GM13976 (cell line): Measurements from ENCODE around the gene EVI5L.
A peak's percentile ranks its signal among the peaks of the same experiment; 100 is the strongest.

Experiments used
- DNase-seq: peaks from one replicate; pipeline ENCODE4 v3.0.0; 2012; ENCODE audit warnings: low spot score
- CTCF ChIP-seq: IDR thresholded peaks from 2 replicates; pipeline ENCODE4 v1.5.1; 2012; ENCODE audit warnings: borderline replicate concordance, mild to moderate bottlenecking; ENCODE audit not compliant: insufficient read depth; ENCODE audit errors: extremely low read depth, missing control alignments, control extremely low read depth
- in situ Hi-C: fragments of 300-500 bp; cut with MboI; formaldehyde crosslinking; loops from one replicate; pipeline ENCODE4 v1.12.0; 2022; ENCODE audit warnings: low sequenced_read_pairs, mixed read lengths, inconsistent platforms; ENCODE audit not compliant: unreplicated experiment

The EVI5L gene

GRCh38 chr19:7852851-7853769, 23.1 kb downstream of the EVI5L start:
- peak; percentile 97 for DNase-seq
- in situ Hi-C loops: no loop called here
- TF ChIP-seq CTCF: peak; percentile 84

DNA sequence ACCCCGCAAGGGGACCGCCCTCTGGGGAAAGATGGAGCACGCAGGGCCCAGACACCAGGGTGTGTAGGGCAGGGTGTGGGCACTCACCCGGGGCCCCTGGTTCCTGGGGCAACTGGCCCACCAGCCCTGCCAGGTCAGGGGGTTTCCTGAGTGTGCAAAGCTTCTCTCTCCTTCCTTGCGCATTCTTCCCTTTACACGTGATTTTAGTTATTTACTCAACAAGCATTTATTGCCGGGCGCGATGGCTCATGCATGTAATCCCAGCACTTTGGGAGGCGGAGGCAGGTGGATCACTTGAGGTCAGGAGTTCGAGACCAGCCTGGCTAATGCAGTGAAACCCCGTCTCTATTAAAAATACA, 23.7 kb downstream of the EVI5L start:
- TF ChIP-seq CTCF: no peak
- in situ Hi-C loops: no loop called here
- DNase-seq: no peak

DNA sequence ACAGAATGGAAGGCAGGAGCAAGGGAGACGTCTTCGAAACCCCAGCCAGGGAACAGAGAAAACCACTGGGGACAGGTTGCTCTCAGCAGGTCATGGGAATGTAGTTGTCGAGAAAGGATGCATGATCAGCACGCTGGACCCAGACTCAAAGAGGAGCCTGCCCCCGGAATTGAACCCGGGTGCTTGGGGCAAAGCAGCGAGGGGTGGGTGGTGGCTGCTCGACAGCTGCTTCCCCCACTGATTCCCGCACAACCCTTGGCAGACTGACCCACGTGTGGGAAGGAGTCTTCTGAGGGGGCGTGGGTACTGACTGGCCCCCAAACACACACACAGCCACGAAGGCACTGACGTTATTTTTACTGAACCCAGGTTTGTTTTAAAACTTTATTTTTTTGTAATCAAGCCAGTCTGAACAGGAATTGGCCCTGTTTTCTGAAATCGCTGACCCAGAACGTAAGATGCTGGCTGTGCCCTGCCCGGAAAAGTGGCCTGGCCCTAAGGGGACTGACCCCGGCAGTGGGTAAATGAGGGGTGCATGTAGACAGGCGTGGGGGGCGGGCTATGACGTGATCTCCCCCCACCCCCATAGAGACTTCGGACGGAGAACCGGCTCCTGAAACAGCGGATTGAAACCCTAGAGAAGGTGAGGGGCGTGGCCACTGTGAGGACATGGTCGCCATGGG, 25.5 kb downstream of the EVI5L start:
- in situ Hi-C loops: no loop called here
- no peak for DNase-seq
- TF ChIP-seq CTCF: no peak

DNA sequence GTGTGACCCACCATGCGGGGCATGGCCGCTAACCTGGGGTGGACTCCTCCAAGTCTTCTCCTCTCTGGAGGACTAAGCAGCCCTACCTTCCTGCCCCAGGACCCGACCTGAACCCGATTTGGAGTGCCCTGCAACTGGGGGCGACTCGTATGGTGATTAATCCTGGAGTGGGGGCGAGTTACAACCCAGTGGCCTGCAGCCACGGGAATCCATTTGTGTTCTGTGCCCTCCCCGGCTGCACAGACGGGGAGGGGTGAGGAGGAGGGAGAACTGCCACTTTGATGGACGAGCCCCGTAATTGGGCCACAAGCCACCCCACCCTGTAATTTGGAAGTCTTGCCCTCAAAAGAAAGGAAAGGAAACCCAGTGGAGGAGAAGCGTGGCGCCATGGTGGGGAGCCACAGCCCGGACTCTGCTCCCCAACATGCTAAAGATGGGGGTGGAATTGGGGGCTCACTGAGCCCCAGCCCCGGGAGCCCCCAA, 26.1 kb downstream of the EVI5L start:
- TF ChIP-seq CTCF: no peak
- in situ Hi-C loops: no loop called here
- DNase-seq: no peak

DNA sequence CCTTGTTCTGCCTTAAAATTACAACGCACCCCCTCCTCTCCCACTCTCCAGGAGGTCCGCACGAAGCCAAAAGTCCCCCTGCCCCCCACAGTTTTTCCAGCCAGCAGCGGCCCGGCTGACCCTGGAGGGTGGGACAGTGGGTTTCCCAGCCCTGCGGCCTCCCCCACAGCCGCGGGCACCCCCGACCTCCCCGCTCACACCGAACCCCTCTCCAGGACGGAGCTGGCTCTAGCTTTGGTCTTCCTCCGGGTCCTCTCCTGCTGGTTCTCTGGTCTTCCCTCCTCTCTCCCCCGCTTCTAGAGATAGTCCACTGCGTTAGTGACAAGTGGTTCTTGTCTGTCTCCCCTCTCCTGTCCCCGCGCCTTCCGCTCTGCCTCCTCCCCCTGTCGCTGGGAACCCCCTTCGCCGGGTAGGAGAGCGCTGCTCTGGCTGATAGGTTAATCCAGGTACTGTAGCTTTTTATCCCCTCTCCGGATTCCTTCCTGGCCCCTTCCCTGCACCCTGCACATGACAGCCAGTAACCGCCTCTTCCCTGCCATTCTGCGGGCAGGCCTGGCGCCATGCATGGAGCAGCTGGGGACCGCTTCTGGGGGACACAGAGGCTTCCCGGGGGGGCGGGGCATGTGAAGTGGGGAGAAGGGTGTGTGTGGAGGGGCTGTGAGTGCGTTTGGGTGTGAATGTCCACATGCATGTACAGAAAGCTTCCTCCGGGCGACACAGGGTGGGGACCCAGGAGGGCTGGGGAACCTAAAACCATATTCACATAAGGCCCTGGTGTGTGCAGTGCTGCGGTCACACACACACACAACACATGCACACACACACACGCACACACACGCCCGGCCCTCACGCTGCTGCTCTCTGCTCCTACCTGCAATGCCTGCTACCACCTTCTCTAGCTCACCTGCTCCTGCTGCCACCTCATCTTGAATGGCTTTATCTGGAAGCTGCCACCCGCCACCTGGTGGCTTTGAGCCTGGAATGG, 27.0 kb downstream of the EVI5L start:
- in situ Hi-C loops: no loop called here
- no peak for DNase-seq
- TF ChIP-seq CTCF: no peak

DNA sequence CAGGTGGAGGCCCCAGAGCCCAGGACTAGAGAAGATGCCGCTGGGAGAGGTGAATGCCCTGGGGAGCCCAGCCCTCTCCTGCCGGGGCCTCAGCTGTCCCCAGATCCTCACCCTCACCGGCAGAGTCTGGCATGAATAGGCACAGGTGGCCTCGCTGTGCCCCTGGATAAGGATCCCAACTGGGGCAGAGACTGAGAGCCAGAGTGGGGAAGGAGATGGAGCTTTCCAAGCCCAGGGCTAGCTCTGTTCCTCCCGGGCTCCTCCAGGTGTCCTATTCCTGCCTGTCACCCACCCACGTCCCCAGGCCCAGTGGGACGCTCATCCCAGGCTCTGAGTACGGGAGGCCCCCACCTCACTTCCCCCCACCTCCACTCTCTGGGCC, 27.7 kb downstream of the EVI5L start:
- no peak for TF ChIP-seq CTCF
- in situ Hi-C loops: no loop called here
- no peak for DNase-seq
